Ectodermal cell (in vitro differentiated cells): ENCODE measurements around the gene SCN7A. TPM values are rescaled to one million over a fixed set of nuclear protein-coding genes. Genes with fewer than 3 reads are reported as not detected.

ENCODE experiments used
- H3K27ac ChIP-seq: 2 replicates; pipeline ENCODE4 v1.7.0; 2013; ENCODE audit warnings: mild to moderate bottlenecking, low read depth, low read length; ENCODE audit not compliant: insufficient read depth, poor library complexity, severe bottlenecking
- H3K27me3 ChIP-seq: 2 replicates; pipeline ENCODE4 v1.7.0; 2013; ENCODE audit warnings: mild to moderate bottlenecking, low read length; ENCODE audit not compliant: insufficient read depth, control insufficient read depth, poor library complexity, severe bottlenecking
- H3K36me3 ChIP-seq: one replicate; pipeline ENCODE4 v1.7.0; 2013; ENCODE audit warnings: low read length; ENCODE audit not compliant: control insufficient read depth, insufficient read depth
- H3K4me1 ChIP-seq: one replicate; pipeline ENCODE4 v1.7.0; 2013; ENCODE audit warnings: low read length; ENCODE audit not compliant: control insufficient read depth, insufficient read depth
- H3K4me3 ChIP-seq: 2 replicates; pipeline ENCODE4 v1.7.0; 2013; ENCODE audit warnings: low read depth, low read length, control low read depth; ENCODE audit not compliant: insufficient read depth
- H3K9me3 ChIP-seq: 2 replicates; pipeline ENCODE4 v1.7.0; 2013; ENCODE audit warnings: mild to moderate bottlenecking, low read length, moderate library complexity; ENCODE audit not compliant: control insufficient read depth
- WGBS, 2 experiments: methylation state at CpG; one replicate each; pipeline ENCODE4 v1.1.7; 2013; ENCODE audit warnings: missing lambda C conversion rate in 2 of 2; 5-methylcytosine and 5-hydroxymethylcytosine counted together
- polyA plus RNA-seq, 4 experiments: library from polyadenylated mRNA; stranded (reverse); fragments of 50-300 nt; gene quantifications; one replicate each; pipeline ENCODE4 v1.2.3, GENCODE V29; 2013

Gene SCN7A
- polyA plus RNA-seq (2013, experiment 1 of 4) = 1.1 TPM
- polyA plus RNA-seq (2013, experiment 2 of 4) = 0.96 TPM
- 0.69 TPM for polyA plus RNA-seq (2013, experiment 3 of 4)
- polyA plus RNA-seq (2013, experiment 4 of 4) = 1.1 TPM

DNA sequence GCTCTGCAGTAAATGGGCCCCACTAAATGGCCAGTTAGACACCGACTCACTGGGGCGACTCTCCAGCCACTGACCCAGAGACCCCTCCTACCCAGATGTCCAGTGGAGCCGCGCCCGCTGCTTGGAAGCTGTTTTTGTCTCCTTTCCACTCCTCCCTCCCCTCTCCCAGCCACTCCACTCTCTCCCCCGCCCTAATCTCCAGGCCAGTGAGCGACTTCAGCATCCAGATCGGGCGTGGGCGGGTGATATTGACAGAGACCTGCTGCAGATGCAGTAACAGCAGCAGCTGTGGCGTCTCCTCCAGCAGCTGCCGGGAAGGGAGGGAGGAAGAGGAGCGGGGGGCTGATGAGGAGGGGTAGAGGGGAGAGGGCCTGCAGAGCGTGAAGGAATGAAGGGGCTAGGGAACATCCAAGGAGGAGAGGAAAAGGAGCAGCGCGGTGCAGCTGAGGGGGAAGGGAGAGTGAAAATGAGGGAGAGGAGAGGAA lies at the start of gene SCN7A:
TSS of gene SCN7A (minus strand) at position 110 of the 485 bp plus-strand sequence. CDS start 16,553 bp downstream, outside the sequence.
- H3K4me3 ChIP-seq = peak within 1 kb of the TSS; percentile 37
- H3K9me3 ChIP-seq = no peaks in the 10 kb centered on the region
- peaks cover 12% of the 10 kb centered on the region for H3K4me1 ChIP-seq
- no peaks in the 10 kb centered on the region for H3K27me3 ChIP-seq
- WGBS, 2 experiments = 2 to 3% methylated on average over 16 of the region's 16 CpGs
- H3K27ac ChIP-seq = peak within 1 kb of the TSS; percentile 26
- no peaks in the 10 kb centered on the region for H3K36me3 ChIP-seq

DNA sequence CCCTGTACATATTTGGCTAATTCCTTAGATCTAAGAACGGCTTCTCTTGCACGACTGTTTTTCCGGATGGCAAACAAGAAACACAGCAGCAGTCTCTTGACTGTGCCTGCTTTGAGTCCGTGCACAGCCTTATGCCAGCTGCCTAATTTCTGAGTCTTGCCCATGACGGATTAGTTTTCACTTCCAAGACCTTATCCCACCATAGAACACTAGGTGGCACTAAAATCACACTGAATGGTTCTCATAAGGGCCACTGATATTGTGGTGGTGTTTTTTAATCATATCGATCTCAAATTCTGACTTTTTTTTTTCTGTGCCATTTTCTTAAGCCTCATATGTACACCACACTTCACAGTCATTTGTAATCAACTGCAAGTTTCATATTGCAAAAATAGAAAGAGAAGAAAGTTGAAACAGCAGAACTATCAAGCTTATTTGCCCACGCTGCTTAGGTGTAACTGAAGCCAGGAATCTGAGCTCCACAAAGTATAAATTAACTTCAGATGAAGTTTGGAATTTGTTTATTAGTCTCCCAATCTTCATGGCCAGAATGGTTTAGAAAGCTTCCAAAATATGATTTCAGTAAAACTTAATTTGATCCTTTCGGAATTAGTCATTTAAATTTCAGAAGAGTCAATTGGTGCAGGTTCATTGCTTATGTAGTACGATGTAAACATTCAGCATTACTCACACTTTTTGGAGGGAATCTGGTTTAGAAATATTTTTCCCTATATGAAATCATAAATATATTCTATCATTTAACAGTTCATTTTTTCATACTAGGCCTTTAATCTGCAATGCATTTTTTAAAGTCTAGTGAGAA lies 45.5 kb upstream of the SCN7A start:
- Histone ChIP-seq H3K4me3 (no peak overlapping the region), H3K9me3 (no peaks in the 10 kb centered on the region), H3K4me1 (no peaks in the 10 kb centered on the region), H3K27me3 (no peaks in the 10 kb centered on the region), H3K36me3 (no peaks in the 10 kb centered on the region), H3K27ac (no peak overlapping the region)
- WGBS, 2 experiments = 30 to 42% methylated on average over 7 to 9 of the region's 9 CpGs

DNA sequence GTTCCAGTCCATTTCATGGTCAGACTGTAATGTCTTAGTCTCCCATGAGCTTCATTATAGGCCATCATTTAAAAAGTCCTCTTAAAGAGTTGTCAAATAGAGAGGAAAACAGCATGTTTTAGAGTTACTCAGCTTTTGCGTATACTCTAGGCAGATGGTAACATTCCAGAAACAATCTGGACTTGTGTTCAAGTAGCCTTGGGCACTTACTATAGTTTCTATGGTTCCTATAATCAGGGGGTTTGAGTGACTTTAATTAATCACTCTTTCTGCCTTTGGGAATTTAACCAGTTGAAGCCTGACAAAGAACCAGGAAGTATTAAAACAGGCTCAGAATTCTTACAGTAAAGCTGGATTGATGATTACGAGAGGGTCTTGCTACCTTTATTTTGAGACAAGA lies 42.1 kb upstream of the SCN7A start:
- no peaks in the 10 kb centered on the region for H3K4me1 ChIP-seq
- no peak overlapping the region for H3K4me3 ChIP-seq
- no peaks in the 10 kb centered on the region for H3K9me3 ChIP-seq
- WGBS, 2 experiments = 97 to 99% methylated on average over 2 of the region's 2 CpGs
- no peaks in the 10 kb centered on the region for H3K36me3 ChIP-seq
- H3K27me3 ChIP-seq = no peaks in the 10 kb centered on the region
- no peak overlapping the region for H3K27ac ChIP-seq

DNA sequence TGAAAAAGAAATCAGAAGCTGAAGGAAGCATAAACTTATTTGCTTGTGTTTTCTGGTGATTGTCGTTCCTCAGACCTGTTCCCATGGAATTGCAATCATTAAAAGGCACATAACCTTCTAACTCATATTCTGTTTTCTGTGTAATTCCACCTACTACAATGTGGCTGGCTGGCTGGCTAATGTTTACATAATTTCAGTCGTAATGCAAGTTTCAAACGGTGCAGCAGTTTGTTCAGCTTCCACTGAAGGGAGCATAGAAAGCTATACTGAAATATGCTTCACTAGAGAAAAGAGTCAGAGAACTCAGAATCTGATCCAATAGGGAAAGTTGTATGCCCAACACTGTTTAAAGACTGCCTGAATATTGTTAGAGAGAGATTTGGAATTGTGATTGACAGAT lies 27.1 kb upstream of the SCN7A start:
- Histone ChIP-seq H3K9me3 (no peaks in the 10 kb centered on the region), H3K4me1 (peaks cover 6% of the 10 kb centered on the region), H3K27me3 (no peaks in the 10 kb centered on the region), H3K4me3 (no peak overlapping the region), H3K27ac (no peak overlapping the region), H3K36me3 (no peaks in the 10 kb centered on the region)
- 92 to 96% methylated on average over 3 of the region's 3 CpGs for whole genome bisulfite sequencing, 2 experiments

GRCh38 chr2:166520604-166521003 lies 26.6 kb upstream of the SCN7A start:
- Histone ChIP-seq H3K4me3 (no peak overlapping the region), H3K27me3 (no peaks in the 10 kb centered on the region), H3K36me3 (no peaks in the 10 kb centered on the region), H3K4me1 (peaks cover 6% of the 10 kb centered on the region), H3K9me3 (no peaks in the 10 kb centered on the region), H3K27ac (no peak overlapping the region)
- WGBS, 2 experiments = 89% methylated on average over 2 of the region's 2 CpGs

DNA sequence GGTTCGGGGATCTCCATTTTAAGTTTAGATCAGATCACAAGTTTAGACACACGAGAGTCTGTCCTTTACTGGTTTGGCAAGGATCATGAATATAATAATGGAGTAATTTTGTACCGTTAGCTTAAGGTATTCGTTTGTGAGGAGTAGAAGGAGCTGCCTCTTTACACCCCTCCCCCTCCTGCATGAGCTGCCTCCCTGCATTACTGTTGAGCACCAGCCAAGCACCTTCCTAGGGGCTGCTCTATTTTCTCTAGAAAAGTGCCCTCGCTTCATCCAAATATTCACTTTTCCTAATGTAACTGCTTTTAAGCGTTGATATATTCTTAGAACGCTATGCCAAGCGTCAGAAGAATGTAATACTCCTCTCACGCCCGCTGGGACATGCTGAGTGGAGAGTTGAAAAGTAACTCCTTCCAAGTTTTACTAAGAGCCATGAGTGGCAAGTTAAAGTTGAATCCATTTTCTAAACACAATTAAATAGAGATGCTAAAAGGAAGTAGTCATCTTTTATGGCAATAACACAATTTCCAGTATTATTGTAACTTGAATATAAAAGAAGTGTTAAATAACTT lies 25.4 kb upstream of the SCN7A start:
- no peak overlapping the region for H3K27ac ChIP-seq
- H3K4me1 ChIP-seq = peaks cover 6% of the 10 kb centered on the region
- no peak overlapping the region for H3K4me3 ChIP-seq
- H3K36me3 ChIP-seq = no peaks in the 10 kb centered on the region
- 70 to 71% methylated on average over 10 of the region's 10 CpGs for WGBS, 2 experiments
- H3K27me3 ChIP-seq = no peaks in the 10 kb centered on the region
- H3K9me3 ChIP-seq = no peaks in the 10 kb centered on the region

GRCh38 chr2:166518634-166519390 lies 24.8 kb upstream of the SCN7A start:
- Histone ChIP-seq H3K4me3 (no peak overlapping the region), H3K9me3 (no peaks in the 10 kb centered on the region), H3K4me1 (peaks cover 6% of the 10 kb centered on the region), H3K27me3 (no peaks in the 10 kb centered on the region), H3K36me3 (no peaks in the 10 kb centered on the region), H3K27ac (no peak overlapping the region)
- WGBS, 2 experiments = 85 to 88% methylated on average over 3 of the region's 3 CpGs

DNA sequence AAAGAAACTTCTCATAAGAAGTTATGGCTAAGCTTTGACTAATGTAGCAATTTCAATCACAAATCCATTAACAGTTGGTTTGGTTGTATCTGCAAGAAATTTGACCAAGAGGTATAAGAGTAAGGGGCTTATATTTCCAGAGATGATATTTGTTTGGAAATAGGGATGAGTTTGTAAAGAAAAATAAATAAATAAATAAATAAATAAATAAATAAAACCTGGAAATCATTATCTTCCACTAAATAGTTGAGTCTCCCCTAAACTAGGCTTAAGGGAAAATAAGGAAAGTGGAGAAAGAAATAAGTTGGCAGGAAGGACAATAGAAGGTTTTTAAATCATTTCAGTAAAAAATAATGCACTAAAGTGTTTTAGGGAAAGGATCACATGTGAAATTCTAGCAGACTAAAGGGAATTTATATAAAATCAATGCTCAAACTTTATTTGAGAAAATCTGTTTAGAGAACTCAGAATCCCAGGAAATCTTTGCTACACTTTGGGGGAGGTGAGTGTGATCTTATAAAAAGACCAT lies 23.5 kb upstream of the SCN7A start:
- no peaks in the 10 kb centered on the region for H3K27me3 ChIP-seq
- H3K36me3 ChIP-seq = no peaks in the 10 kb centered on the region
- no peaks in the 10 kb centered on the region for H3K9me3 ChIP-seq
- no peak overlapping the region for H3K4me3 ChIP-seq
- H3K4me1 ChIP-seq = peaks cover 6% of the 10 kb centered on the region
- no peak overlapping the region for H3K27ac ChIP-seq

GRCh38 chr2:166516712-166517303 lies 22.8 kb upstream of the SCN7A start:
- H3K4me1 ChIP-seq = peaks cover 6% of the 10 kb centered on the region
- H3K4me3 ChIP-seq = no peak overlapping the region
- no peaks in the 10 kb centered on the region for H3K9me3 ChIP-seq
- no peaks in the 10 kb centered on the region for H3K36me3 ChIP-seq
- no peak overlapping the region for H3K27ac ChIP-seq
- WGBS, 2 experiments = 11 to 20% methylated on average over 2 of the region's 2 CpGs
- no peaks in the 10 kb centered on the region for H3K27me3 ChIP-seq
